Neuronal stem cell (in vitro differentiated cells): Measurements from ENCODE around the gene BCAS1.

ENCODE experiments used
- DNase-seq: peaks from one replicate; pipeline ENCODE4 v3.0.0-alpha.2; 2013; ENCODE audit warnings: low spot score
- H2AFZ ChIP-seq: one replicate; pipeline ENCODE4 v1.6.1; 2013; ENCODE audit warnings: mild to moderate bottlenecking, low read length, inconsistent platforms
- H2AK5ac ChIP-seq: 2 replicates; pipeline ENCODE4 v1.6.1; 2013; ENCODE audit warnings: low read depth, mild to moderate bottlenecking, inconsistent platforms, low read length, moderate library complexity, mixed read lengths
- H2BK120ac ChIP-seq: 2 replicates; pipeline ENCODE4 v1.6.1; 2013; ENCODE audit warnings: low read depth, mild to moderate bottlenecking, inconsistent platforms, low read length, moderate library complexity, mixed read lengths
- H2BK12ac ChIP-seq: one replicate; pipeline ENCODE4 v1.6.1; 2013; ENCODE audit warnings: low read length, inconsistent platforms
- H2BK15ac ChIP-seq: 2 replicates; pipeline ENCODE4 v1.6.1; 2013; ENCODE audit warnings: mild to moderate bottlenecking, low read length, inconsistent platforms, mixed read lengths
- H2BK5ac ChIP-seq: one replicate; pipeline ENCODE4 v1.6.1; 2013; ENCODE audit warnings: inconsistent platforms, mild to moderate bottlenecking, low read length, moderate library complexity
- H3K14ac ChIP-seq: one replicate; pipeline ENCODE4 v1.6.1; 2013; ENCODE audit warnings: low read length, inconsistent platforms
- H3K18ac ChIP-seq: 2 replicates; pipeline ENCODE4 v1.6.1; 2013; ENCODE audit warnings: low read length, inconsistent platforms
- H3K23ac ChIP-seq: 2 replicates; pipeline ENCODE4 v1.6.1; 2013; ENCODE audit warnings: low read depth, mild to moderate bottlenecking, mixed read lengths, low read length, inconsistent platforms; ENCODE audit not compliant: poor library complexity
- H3K27ac ChIP-seq: replicated peaks from 3 replicates; pipeline ENCODE4 v1.5.1; 2013; ENCODE audit warnings: low read length, inconsistent platforms
- H3K27me3 ChIP-seq, 3 experiments: 2 replicates each; pipeline ENCODE4 v1.6.1; 2013; ENCODE audit warnings: low read length in 3 of 3, mild to moderate bottlenecking in 2 of 3, inconsistent platforms in 1 of 3, low read depth in 1 of 3, mixed read lengths in 1 of 3, moderate library complexity in 1 of 3; ENCODE audit not compliant: control insufficient read depth in 3 of 3, insufficient read depth in 3 of 3
- H3K36me3 ChIP-seq, 2 donors: replicated peaks in 1 of 2; 2 replicates each; pipeline ENCODE4 v1.6.1; 2013; ENCODE audit warnings: low read length in 2 of 2; ENCODE audit not compliant: control insufficient read depth in 2 of 2, insufficient read depth in 2 of 2
- H3K4ac ChIP-seq: 2 replicates; pipeline ENCODE4 v1.6.1; 2013; ENCODE audit warnings: inconsistent platforms, mild to moderate bottlenecking, low read length, moderate library complexity
- H3K4me1 ChIP-seq, 2 donors: 1 replicate in 1 of 2; 2 replicates in 1 of 2; pipeline ENCODE4 v1.6.1; 2013; ENCODE audit warnings: low read length in 2 of 2, low read depth in 1 of 2; ENCODE audit not compliant: control insufficient read depth in 2 of 2, insufficient read depth in 1 of 2
- H3K4me2 ChIP-seq: one replicate; pipeline ENCODE4 v1.6.1; 2013; ENCODE audit warnings: mild to moderate bottlenecking, low read length, inconsistent platforms; ENCODE audit not compliant: insufficient read depth, poor library complexity, severe bottlenecking
- H3K4me3 ChIP-seq, 2 donors: 2 replicates each; pipeline ENCODE4 v1.5.1; 2013; ENCODE audit warnings: low read length in 2 of 2, mild to moderate bottlenecking in 2 of 2, inconsistent platforms in 1 of 2, moderate library complexity in 1 of 2
- H3K79me1 ChIP-seq: one replicate; pipeline ENCODE4 v1.6.1; 2013; ENCODE audit warnings: low read depth, mild to moderate bottlenecking, inconsistent platforms, low read length, moderate library complexity
- H3K9ac ChIP-seq: one replicate; pipeline ENCODE4 v1.6.1; 2013; ENCODE audit warnings: mild to moderate bottlenecking, low read depth, low read length, inconsistent platforms; ENCODE audit not compliant: poor library complexity
- H3K9me3 ChIP-seq, 2 donors: replicated peaks in 1 of 2; 2 replicates each; pipeline versions ENCODE3 to v1.6.1; 2013; ENCODE audit warnings: low read length in 2 of 2, mild to moderate bottlenecking in 2 of 2, inconsistent platforms in 1 of 2, low read depth in 1 of 2, mixed read lengths in 1 of 2, moderate library complexity in 1 of 2; ENCODE audit not compliant: control insufficient read depth in 2 of 2, insufficient read depth in 1 of 2
- H4K8ac ChIP-seq: one replicate; pipeline ENCODE4 v1.6.1; 2013; ENCODE audit warnings: low read depth, mild to moderate bottlenecking, inconsistent platforms, low read length, moderate library complexity
- H4K91ac ChIP-seq: one replicate; pipeline ENCODE4 v1.6.1; 2013; ENCODE audit warnings: low read length, low read depth, mild to moderate bottlenecking, inconsistent platforms; ENCODE audit not compliant: poor library complexity
- WGBS, 2 donors: extraction: QIAGEN DNeasy Blood & Tissue Kit; methylation state at CpG; one replicate each; pipeline ENCODE4 v1.1.7; 2013; ENCODE audit warnings: missing lambda C conversion rate in 2 of 2, mixed read lengths in 1 of 2; ENCODE audit not compliant: insufficient read length in 2 of 2, insufficient replicate concordance in 1 of 2; ENCODE audit errors: extremely low coverage in 2 of 2; 5-methylcytosine and 5-hydroxymethylcytosine counted together

Gene BCAS1

DNA sequence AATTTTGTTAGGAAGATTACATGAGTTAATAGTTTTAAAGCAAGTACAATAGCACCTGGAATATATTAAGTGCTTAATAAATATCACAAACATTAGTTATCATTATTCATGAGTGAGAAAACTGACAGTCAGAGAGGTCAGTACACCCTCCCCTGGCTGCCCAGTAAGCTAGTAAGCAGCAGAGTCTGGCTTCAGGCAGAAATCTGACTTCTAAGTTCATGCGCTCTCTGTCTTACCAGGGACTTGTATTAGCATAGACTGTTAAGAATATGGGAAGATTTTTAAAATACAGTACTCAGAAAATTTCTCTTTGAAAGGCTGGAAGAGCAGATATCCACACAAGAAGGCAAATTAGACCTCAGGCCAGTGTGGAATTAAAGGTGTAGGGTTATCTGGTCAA, 40.8 kb downstream of the BCAS1 start:
- peaks cover 0 to 6% of the 10 kb centered on the region in 2 donors for H3K9me3 ChIP-seq
- H3K23ac ChIP-seq = no peak overlapping the region
- H3K4me1 ChIP-seq = peaks cover 0 to 4% of the 10 kb centered on the region in 2 donors
- no peaks in the 10 kb centered on the region for H3K36me3 ChIP-seq
- no peak overlapping the region for H2AK5ac ChIP-seq
- H2BK15ac ChIP-seq = no peak overlapping the region
- H4K91ac ChIP-seq = no peak overlapping the region
- H2BK120ac ChIP-seq = no peak overlapping the region
- H3K4me3 ChIP-seq = no peak overlapping the region
- no peaks in the 10 kb centered on the region for H3K27me3 ChIP-seq
- H2AFZ ChIP-seq = no peak overlapping the region
- no peak overlapping the region for H3K27ac ChIP-seq
- H4K8ac ChIP-seq = no peak overlapping the region
- H2BK5ac ChIP-seq = no peak overlapping the region
- no CpG with 5 or more reads among the region's 1 CpG for WGBS, 2 donors
- no peak overlapping the region for H2BK12ac ChIP-seq
- H3K4ac ChIP-seq = no peak overlapping the region
- H3K79me1 ChIP-seq = no peaks in the 10 kb centered on the region
- no peak overlapping the region for H3K4me2 ChIP-seq
- H3K14ac ChIP-seq = no peak overlapping the region
- H3K9ac ChIP-seq = no peak overlapping the region
- no peak overlapping the region for H3K18ac ChIP-seq
- no peak for DNase-seq

DNA sequence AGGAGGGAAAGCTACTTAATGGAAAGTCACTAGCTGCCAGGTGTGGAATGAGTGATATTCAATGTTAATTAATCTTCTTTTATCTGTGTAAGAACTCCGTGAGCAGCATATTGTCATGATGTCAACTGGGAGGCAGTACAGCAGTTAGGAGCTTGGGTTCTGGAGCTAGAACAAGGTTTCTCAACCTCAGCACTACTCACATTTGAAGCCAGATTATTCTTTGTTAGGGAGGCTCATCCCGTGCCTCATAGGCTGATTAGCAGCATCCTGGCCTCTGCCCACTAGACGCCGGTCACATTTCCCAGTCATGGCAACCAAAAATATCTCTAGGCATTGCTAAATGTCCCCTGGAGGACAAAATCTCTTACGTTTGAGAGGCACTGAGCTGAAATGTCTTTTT, 41.2 kb downstream of the BCAS1 start:
- H3K9ac ChIP-seq = no peak overlapping the region
- no peak for DNase-seq
- no peak overlapping the region for H2BK120ac ChIP-seq
- H3K23ac ChIP-seq = no peak overlapping the region
- no peak overlapping the region for H2AFZ ChIP-seq
- H2AK5ac ChIP-seq = no peak overlapping the region
- peaks cover 0 to 6% of the 10 kb centered on the region in 2 donors for H3K9me3 ChIP-seq
- no peak overlapping the region for H3K18ac ChIP-seq
- peaks cover 0 to 4% of the 10 kb centered on the region in 2 donors for H3K4me1 ChIP-seq
- no peaks in the 10 kb centered on the region for H3K79me1 ChIP-seq
- WGBS, 2 donors = no CpG with 5 or more reads among the region's 5 CpGs
- no peaks in the 10 kb centered on the region for H3K27me3 ChIP-seq
- H3K27ac ChIP-seq = no peak overlapping the region
- no peak overlapping the region for H3K4me2 ChIP-seq
- no peak overlapping the region for H2BK5ac ChIP-seq
- no peak overlapping the region for H2BK12ac ChIP-seq
- no peak overlapping the region for H2BK15ac ChIP-seq
- no peak overlapping the region for H4K8ac ChIP-seq
- H3K36me3 ChIP-seq = no peaks in the 10 kb centered on the region
- H3K14ac ChIP-seq = no peak overlapping the region
- H4K91ac ChIP-seq = no peak overlapping the region
- H3K4me3 ChIP-seq = no peak overlapping the region
- H3K4ac ChIP-seq = no peak overlapping the region

DNA sequence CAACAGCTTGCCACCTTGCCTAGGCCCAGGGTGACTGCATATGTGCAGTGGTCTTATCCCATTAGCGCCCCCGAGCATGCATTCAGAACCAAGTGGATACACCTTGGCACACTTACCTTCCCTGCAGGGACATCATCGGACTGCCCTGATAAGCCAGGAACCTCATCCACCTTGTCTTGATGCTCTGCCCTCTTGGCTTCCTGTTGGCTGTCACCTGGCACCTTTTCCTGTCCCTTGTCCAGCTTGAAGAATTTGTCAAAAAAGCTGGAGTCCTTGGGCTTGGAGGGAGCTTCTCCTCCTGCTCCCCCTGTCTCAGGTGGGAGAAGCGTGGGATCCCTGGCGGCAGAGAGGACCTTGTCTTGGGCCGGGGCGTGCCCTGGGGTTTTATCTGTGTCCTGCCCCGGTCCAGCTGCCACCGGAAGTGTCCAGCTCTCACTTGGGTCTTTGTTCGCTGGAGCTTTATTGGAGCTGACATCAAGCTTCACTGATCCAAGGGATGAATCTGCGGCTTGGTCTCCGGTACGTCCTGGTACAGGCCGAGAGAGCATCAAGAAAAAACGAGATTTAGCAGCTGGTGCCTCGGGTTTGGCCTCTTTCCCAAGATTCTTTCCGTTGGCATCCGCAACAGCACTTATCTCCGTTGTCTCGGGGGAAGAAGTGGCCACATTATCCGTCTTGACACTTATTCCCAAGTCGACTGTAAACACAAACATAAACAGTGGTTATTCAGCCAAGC, 42.0 kb downstream of the BCAS1 start:
- H3K4me3 ChIP-seq = peak overlapping the region in 1 of 2 donors; percentile 25
- H3K27ac ChIP-seq = no peak overlapping the region
- H3K23ac ChIP-seq = no peak overlapping the region
- no peak overlapping the region for H3K4ac ChIP-seq
- no peaks in the 10 kb centered on the region for H3K27me3 ChIP-seq
- H2BK5ac ChIP-seq = no peak overlapping the region
- no peak overlapping the region for H2AFZ ChIP-seq
- H3K36me3 ChIP-seq = no peaks in the 10 kb centered on the region
- H4K8ac ChIP-seq = no peak overlapping the region
- H3K9me3 ChIP-seq = peaks cover 0 to 6% of the 10 kb centered on the region in 2 donors
- H2BK15ac ChIP-seq = no peak overlapping the region
- no peak overlapping the region for H2BK120ac ChIP-seq
- H3K9ac ChIP-seq = no peak overlapping the region
- H3K4me2 ChIP-seq = no peak overlapping the region
- H3K4me1 ChIP-seq = peaks cover 0 to 4% of the 10 kb centered on the region in 2 donors
- peak overlapping the region; percentile 53 for H3K18ac ChIP-seq
- H2AK5ac ChIP-seq = no peak overlapping the region
- WGBS, 2 donors = no CpG with 5 or more reads among the region's 22 CpGs
- peak overlapping the region; percentile 57 for H3K14ac ChIP-seq
- no peak overlapping the region for H4K91ac ChIP-seq
- no peaks in the 10 kb centered on the region for H3K79me1 ChIP-seq
- H2BK12ac ChIP-seq = no peak overlapping the region
- no peak for DNase-seq

DNA sequence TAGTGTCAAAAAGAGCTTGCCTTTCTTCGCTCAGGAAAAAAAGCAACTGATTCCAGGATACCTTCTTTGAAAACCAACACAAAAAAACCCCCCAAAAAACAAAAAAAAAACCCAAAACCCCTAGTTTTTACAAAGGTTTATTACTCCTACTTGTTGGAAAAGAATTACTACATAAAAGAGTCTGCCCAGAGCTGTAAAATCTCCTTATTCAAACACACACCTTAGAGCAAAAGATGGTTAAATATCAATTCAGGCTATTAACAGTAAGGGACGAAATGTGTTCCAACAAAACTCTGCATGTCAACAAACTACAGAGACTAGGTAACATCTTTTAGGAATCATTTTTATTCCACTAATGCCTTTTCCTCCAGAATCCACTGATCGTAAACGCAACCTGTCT, 42.7 kb downstream of the BCAS1 start:
- no peak overlapping the region for H2AK5ac ChIP-seq
- no peak overlapping the region for H2BK5ac ChIP-seq
- H3K27me3 ChIP-seq = no peaks in the 10 kb centered on the region
- DNase-seq = no peak
- H3K14ac ChIP-seq = no peak overlapping the region
- H4K91ac ChIP-seq = no peak overlapping the region
- H3K4me3 ChIP-seq = no peak overlapping the region
- H4K8ac ChIP-seq = no peak overlapping the region
- peaks cover 0 to 6% of the 10 kb centered on the region in 2 donors for H3K9me3 ChIP-seq
- H2AFZ ChIP-seq = no peak overlapping the region
- no peak overlapping the region for H3K4ac ChIP-seq
- no peak overlapping the region for H2BK12ac ChIP-seq
- no peaks in the 10 kb centered on the region for H3K36me3 ChIP-seq
- H3K9ac ChIP-seq = no peak overlapping the region
- no CpG with 5 or more reads among the region's 4 CpGs for WGBS, 2 donors
- no peak overlapping the region for H3K27ac ChIP-seq
- peaks cover 0 to 4% of the 10 kb centered on the region in 2 donors for H3K4me1 ChIP-seq
- no peak overlapping the region for H3K23ac ChIP-seq
- H3K79me1 ChIP-seq = no peaks in the 10 kb centered on the region
- H3K4me2 ChIP-seq = no peak overlapping the region
- H2BK15ac ChIP-seq = no peak overlapping the region
- no peak overlapping the region for H2BK120ac ChIP-seq
- no peak overlapping the region for H3K18ac ChIP-seq
